ENCODE data around the gene HAND1.

GRCh38 chr5:154479160-154479943, 1.3 kb upstream of the HAND1 start:
- no peak for TF ChIP-seq POLR2A (IDR thresholded peaks at IDR 0.05; ENCODE audit: low read depth)
- no peak for TF ChIP-seq CTCF (IDR thresholded peaks at IDR 0.05)

Data from esophagus muscularis mucosa (tissue), 3 donors.